PC-9 (cell line): ENCODE data around the gene MTARC2. TPM values are rescaled to one million over a fixed set of nuclear protein-coding genes. Genes with fewer than 3 reads are reported as not detected.

Experiments
- BruUV-seq: library from RNA; stranded (reverse); fragments of 400-500 nt; replicated peaks from 2 replicates; lab custom pipeline; 2021; lab: Mats Ljungman, UMichigan
- CTCF ChIA-PET: fragments of 300-600 bp; sonication (Branson Sonifier 250); formaldehyde crosslinking; loops from one replicate; lab custom pipeline; 2022; ENCODE audit warnings: antibody characterized with exemption; lab: Charles Lee
- POLR2A ChIA-PET: fragments of 300-600 bp; sonication (Branson Sonifier 250); formaldehyde crosslinking; loops from one replicate; lab custom pipeline; 2022; ENCODE audit warnings: antibody characterized with exemption; ENCODE audit not compliant: unreplicated experiment; lab: Charles Lee
- DNase-seq, 2 experiments: peaks; one replicate each; pipeline versions ENCODE4 v3.0.0 to v3.0.0-alpha.2; 2015 to 2022; ENCODE audit warnings: mixed read lengths in 1 of 2
- H2AFZ ChIP-seq: fragments of 200-600 bp; sonication (generic); 2 replicates; pipeline ENCODE4 v1.8.1; 2017; ENCODE audit warnings: antibody characterized with exemption
- H3F3A ChIP-seq: fragments of 200-600 bp; sonication (generic); 2 replicates; pipeline ENCODE4 v1.8.1; 2017; ENCODE audit warnings: antibody characterized with exemption, mild to moderate bottlenecking, low read depth; ENCODE audit not compliant: insufficient read depth
- H3K27ac ChIP-seq: fragments of 200-600 bp; sonication (generic); 2 replicates; pipeline ENCODE4 v1.6.1; 2016; ENCODE audit warnings: mixed run types
- H3K27me3 ChIP-seq: fragments of 200-600 bp; sonication (generic); 2 replicates; pipeline ENCODE4 v1.6.1; 2016; ENCODE audit warnings: low read depth, mixed run types; ENCODE audit not compliant: insufficient read depth
- H3K36me3 ChIP-seq: fragments of 200-600 bp; sonication (generic); 2 replicates; pipeline ENCODE4 v1.6.1; 2016; ENCODE audit warnings: low read depth, mixed run types
- H3K4me1 ChIP-seq: fragments of 200-600 bp; sonication (generic); replicated peaks from 2 replicates; pipeline ENCODE4 v1.6.1; 2016; ENCODE audit warnings: mixed run types; ENCODE audit not compliant: insufficient read depth
- H3K4me2 ChIP-seq: fragments of 200-600 bp; sonication (generic); 2 replicates; pipeline ENCODE4 v1.6.1; 2017; ENCODE audit warnings: mixed run types
- H3K4me3 ChIP-seq: fragments of 200-600 bp; sonication (generic); 2 replicates; pipeline ENCODE4 v1.6.1; 2016; ENCODE audit warnings: mixed run types
- H3K79me2 ChIP-seq: fragments of 200-600 bp; sonication (generic); 2 replicates; pipeline ENCODE4 v1.6.1; 2017; ENCODE audit warnings: low read depth, mixed run types
- H3K9me2 ChIP-seq: fragments of 200-600 bp; sonication (generic); 2 replicates; pipeline ENCODE4 v1.8.1; 2017; ENCODE audit warnings: mild to moderate bottlenecking; ENCODE audit not compliant: insufficient read depth
- H3K9me3 ChIP-seq: fragments of 200-600 bp; sonication (generic); 2 replicates; pipeline ENCODE4 v1.8.1; 2016; ENCODE audit warnings: low read depth; ENCODE audit not compliant: insufficient read depth
- H4K20me1 ChIP-seq: fragments of 200-600 bp; sonication (generic); 2 replicates; pipeline ENCODE4 v1.8.1; 2017; ENCODE audit not compliant: insufficient read depth
- EZH2 ChIP-seq: fragments of 200-600 bp; sonication (generic); IDR thresholded peaks from 2 replicates; pipeline ENCODE4 v1.8.0; 2017; ENCODE audit warnings: antibody characterized with exemption, low read depth
- intact Hi-C: fragments of 100-400 bp; cut with micrococcal nuclease; formaldehyde crosslinking; loops from one replicate; pipeline ENCODE4 v1.10.0; 2022; ENCODE audit not compliant: unreplicated experiment
- total RNA-seq: library from RNA; stranded (reverse); gene quantifications from 2 replicates; pipeline ENCODE4 v1.2.3, GENCODE V29; 2021
- TF ChIP-seq, protein P1 (sequence below): fragments of 200-600 bp; sonication (generic); conservative IDR thresholded peaks from 2 replicates; pipeline ENCODE4 v1.6.1; 2017; ENCODE audit warnings: mixed run types, antibody characterized with exemption, mild to moderate bottlenecking, moderate library complexity

The MTARC2 gene
- total RNA-seq, 1 experiment from 2014 or later: 23.1 TPM

DNA sequence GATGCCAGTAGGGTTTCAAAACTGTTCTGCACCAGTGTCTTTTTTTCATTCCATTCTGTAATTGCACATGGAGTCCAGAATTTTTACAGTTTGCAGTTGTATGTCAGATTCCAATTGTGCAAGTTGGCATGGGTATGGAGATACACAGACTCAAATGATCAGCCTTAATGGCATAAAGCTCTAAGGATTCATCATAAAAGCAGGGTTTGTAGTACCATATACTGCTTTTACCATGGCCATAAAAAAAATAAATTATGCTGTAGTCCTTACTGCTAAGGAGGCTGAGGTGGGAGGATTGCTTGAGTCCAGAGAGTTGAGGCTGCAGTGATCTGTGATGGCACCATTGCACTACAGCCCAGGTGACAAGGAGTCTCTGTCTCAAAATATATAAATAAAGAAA, 48.9 kb downstream of the MTARC2 start:
- no peak for DNase-seq
- CTCF ChIA-PET: no interaction called here
- no peaks in the 10 kb centered on the region for H3K79me2 ChIP-seq
- H3K9me3 ChIP-seq: no peaks in the 10 kb centered on the region
- H3K36me3 ChIP-seq: no peaks in the 10 kb centered on the region
- intact Hi-C loops: loop anchor here (10.0 kb wide), 1 partner anchor 752 kb away; the partner anchor contains the start of gene EPRS1
- no peaks in the 10 kb centered on the region for H3K27me3 ChIP-seq
- TSS peak; percentile 77 for BruUV-seq
- H3K9me2 ChIP-seq: no peaks in the 10 kb centered on the region
- H2AFZ ChIP-seq: no peak overlapping the region
- peaks cover 19% of the 10 kb centered on the region for H3K4me1 ChIP-seq
- H3K4me3 ChIP-seq: no peak overlapping the region
- peaks cover 4% of the 10 kb centered on the region; the same call in 1 of the 2 replicates for H3F3A ChIP-seq
- TF ChIP-seq EZH2: no peak
- TF ChIP-seq, protein P1, sequence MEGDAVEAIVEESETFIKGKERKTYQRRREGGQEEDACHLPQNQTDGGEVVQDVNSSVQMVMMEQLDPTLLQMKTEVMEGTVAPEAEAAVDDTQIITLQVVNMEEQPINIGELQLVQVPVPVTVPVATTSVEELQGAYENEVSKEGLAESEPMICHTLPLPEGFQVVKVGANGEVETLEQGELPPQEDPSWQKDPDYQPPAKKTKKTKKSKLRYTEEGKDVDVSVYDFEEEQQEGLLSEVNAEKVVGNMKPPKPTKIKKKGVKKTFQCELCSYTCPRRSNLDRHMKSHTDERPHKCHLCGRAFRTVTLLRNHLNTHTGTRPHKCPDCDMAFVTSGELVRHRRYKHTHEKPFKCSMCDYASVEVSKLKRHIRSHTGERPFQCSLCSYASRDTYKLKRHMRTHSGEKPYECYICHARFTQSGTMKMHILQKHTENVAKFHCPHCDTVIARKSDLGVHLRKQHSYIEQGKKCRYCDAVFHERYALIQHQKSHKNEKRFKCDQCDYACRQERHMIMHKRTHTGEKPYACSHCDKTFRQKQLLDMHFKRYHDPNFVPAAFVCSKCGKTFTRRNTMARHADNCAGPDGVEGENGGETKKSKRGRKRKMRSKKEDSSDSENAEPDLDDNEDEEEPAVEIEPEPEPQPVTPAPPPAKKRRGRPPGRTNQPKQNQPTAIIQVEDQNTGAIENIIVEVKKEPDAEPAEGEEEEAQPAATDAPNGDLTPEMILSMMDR: no peak
- H3K27ac ChIP-seq: peak overlapping the region; percentile 28; the same call in 1 of the 2 replicates
- no peaks in the 10 kb centered on the region for H4K20me1 ChIP-seq
- no peak overlapping the region for H3K4me2 ChIP-seq
- POLR2A ChIA-PET: no interaction called here

DNA sequence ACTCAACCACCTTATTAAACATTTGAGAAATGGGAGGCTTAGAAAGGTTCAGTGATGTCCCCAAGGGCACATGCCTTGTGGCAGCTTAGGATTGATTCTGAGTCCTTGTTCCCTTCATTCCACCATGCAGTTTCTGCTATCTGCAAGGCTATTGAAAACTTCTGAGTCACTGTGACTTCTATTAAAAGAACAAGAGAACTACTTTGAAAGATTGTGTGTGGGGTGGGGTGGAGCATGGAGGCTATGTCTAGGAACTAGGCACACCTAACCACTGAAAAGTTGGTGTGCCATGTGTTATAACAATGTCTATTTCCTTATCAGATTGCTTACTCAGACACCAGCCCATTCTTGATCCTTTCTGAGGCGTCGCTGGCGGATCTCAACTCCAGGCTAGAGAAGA, 49.4 kb downstream of the MTARC2 start:
- Histone ChIP-seq H3K4me1 (peaks cover 19% of the 10 kb centered on the region), H4K20me1 (no peaks in the 10 kb centered on the region), H3K9me3 (no peaks in the 10 kb centered on the region), H3K27me3 (no peaks in the 10 kb centered on the region), H3F3A (peaks cover 4% of the 10 kb centered on the region; the same call in 1 of the 2 replicates), H3K4me2 (no peak overlapping the region), H2AFZ (no peak overlapping the region), H3K27ac (peak overlapping the region; percentile 28; the same call in 1 of the 2 replicates), H3K79me2 (no peaks in the 10 kb centered on the region), H3K4me3 (no peak overlapping the region), H3K9me2 (no peaks in the 10 kb centered on the region), H3K36me3 (no peaks in the 10 kb centered on the region)
- ChIA-PET POLR2A (no interaction called here), CTCF (no interaction called here)
- BruUV-seq: no TSS peak
- TF ChIP-seq EZH2: no peak
- TF ChIP-seq, protein P1: no peak
- DNase-seq: peak; percentile 53 to 55
- intact Hi-C loops: loop anchor here (10.0 kb wide), 1 partner anchor 753 kb away; the partner anchor contains the start of gene EPRS1

DNA sequence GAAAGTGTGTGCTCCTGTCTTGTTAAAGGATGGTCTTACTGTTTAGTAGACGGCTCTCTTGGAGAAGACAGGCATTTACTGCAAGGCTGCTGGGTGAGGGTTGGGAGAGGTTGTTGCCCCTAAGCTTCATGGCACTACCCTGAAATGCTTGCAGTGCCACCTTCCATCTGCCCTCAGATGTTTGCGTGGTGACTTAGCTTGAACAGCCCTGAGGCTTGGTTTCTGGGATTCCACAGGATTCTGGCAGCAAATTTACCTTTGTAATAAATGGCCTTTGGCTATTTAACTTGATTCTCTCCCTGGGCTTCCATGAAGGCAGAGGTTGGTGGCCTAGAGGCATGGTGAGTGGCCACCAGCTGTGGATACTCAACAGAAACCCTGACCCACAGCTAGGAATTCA, 50.2 kb downstream of the MTARC2 start:
- ChIA-PET CTCF (interaction anchor here (0.6 to 0.9 kb wide), 3 partner anchors 9 to 11 kb away, joined by 3 to 4 read pairs (median 3); partner anchors contain the start of gene MTARC1), POLR2A (interaction anchor here (0.7 to 1.2 kb wide), 2 partner anchors 12 to 25 kb away, joined by 3 to 4 read pairs; partner anchors contain the start of gene MTARC1)
- peaks cover 4% of the 10 kb centered on the region; the same call in 1 of the 2 replicates for H3F3A ChIP-seq
- no peaks in the 10 kb centered on the region for H3K36me3 ChIP-seq
- BruUV-seq: TSS peak; percentile 40
- no peaks in the 10 kb centered on the region for H3K27me3 ChIP-seq
- no peaks in the 10 kb centered on the region for H3K9me3 ChIP-seq
- no peak overlapping the region for H3K4me3 ChIP-seq
- no peaks in the 10 kb centered on the region for H3K79me2 ChIP-seq
- no peaks in the 10 kb centered on the region for H4K20me1 ChIP-seq
- H3K4me1 ChIP-seq: peaks cover 19% of the 10 kb centered on the region
- peak overlapping the region; percentile 21; the same call in 1 of the 2 replicates for H3K4me2 ChIP-seq
- no peaks in the 10 kb centered on the region for H3K9me2 ChIP-seq
- no peak for TF ChIP-seq EZH2
- TF ChIP-seq, protein P1: no peak
- DNase-seq: peak; percentile 71 to 76
- intact Hi-C loops: loop anchor here (1.0 to 10.0 kb wide), 3 partner anchors 10 to 754 kb away; partner anchors contain the start of gene EPRS1
- H2AFZ ChIP-seq: no peak overlapping the region
- H3K27ac ChIP-seq: peak overlapping the region; percentile 28; the same call in 1 of the 2 replicates
